Stimulated activated CD4-positive, alpha-beta T cell treated with anti-CD3 and anti-CD28 coated beads, Interleukin-15, amount 100 ng/mL, for 1 hour (primary cell): Measurements from ENCODE around the gene DHX30.

ENCODE experiments used
- DNase-seq, 2 donors: peaks; one replicate each; pipeline ENCODE4 v3.0.0-alpha.2; 2020; ENCODE audit warnings: low read depth in 1 of 2, low spot score in 1 of 2

DHX30 gene

DNA sequence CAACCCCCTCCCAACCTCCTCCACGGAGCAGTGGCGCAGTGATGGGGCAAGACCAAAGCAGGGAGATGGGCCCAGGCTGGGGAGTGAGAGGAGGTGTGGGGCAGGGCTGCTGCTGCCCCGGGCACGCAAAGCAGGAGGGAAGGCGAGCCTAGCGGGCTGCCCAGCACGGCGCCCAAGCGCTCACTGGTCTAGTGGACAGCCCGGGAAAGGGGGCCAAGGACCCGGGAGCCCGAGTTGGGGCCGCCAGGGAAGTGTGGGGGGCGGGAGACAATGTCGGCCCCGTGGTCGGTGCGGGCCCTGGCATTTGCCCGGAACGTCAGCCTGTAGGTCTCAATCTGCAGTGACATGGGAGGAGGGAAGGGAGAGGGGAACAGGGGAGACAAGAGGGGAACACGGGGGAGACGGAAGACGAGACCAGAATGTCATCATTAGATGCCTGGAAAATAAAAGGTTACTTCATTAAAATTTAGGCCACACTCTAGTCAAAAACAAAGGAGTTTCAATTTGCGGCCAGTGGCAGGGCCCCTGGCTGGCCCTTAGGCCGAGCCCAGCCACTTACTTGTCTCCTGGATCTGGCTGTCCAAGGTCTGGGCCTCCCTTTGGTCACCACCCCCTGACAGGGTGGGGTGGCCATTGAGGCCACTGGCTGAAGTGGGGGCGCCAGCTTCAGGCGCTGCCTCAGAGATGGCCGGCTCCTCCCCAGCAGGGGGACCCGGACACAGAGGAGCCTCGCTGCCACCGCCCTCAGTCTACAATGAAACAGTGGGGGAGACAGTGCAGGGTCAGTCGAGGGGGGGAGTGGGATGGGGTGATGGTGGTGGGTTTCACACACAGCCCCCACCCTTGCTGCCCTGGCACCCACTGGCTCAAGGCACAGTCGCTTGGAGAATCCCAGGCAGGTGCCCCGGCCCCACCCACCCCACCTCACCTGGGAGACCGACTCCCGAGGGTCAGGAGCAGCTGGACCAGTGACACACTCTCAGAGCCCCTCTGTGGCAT is 50.0 kb downstream of the DHX30 start:
- no peak for DNase-seq

DNA sequence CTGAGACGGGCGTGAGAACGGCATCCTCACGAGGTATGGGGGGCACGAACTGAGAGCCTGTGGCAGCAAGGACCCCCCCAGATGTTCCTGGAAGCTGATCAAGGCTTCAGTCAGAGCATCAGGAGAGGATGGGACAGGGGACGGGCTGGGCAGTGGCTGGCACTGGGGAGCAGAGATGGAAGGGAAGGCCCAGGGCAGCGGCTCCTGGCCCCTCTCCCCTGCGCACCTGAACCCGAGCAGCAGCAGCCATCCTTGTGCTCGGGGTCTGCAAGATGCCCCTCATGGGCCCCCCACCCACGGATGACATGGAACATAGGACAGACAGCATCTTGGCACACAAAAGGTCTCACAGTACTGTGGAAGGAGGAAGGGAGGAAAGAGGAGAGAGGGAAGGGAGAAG is 51.3 kb downstream of the DHX30 start:
- no peak for DNase-seq

GRCh38 chr3:47854720-47855455 is 52.0 kb downstream of the DHX30 start:
- DNase-seq, result no peak

GRCh38 chr3:47855461-47856383 is 52.8 kb downstream of the DHX30 start:
- no peak for DNase-seq

- no peak for DNase-seq
Measured at GRCh38 chr3:47856669-47857068, 53.7 kb downstream of the DHX30 start.

DNA sequence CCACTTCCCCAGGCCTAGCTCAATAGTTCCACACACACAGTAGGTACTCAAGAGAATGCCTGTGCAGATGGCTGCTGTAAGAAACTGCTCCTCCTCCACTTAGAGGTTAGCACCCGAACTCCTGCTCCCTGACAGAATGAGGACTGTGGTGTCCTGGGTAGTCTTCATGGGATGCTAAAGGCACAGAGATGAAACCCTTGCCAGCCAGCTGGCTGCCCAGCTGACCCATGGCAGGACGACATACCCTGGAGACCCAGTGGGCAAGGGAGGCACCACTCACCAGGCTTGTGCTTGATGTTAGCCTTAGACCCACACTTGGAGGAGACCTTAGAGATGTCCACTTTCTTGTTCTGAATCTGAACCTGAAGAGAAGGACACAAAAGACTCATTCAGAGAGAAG is 54.2 kb downstream of the DHX30 start:
- DNase-seq, result no peak

- no peak for DNase-seq
Measured at GRCh38 chr3:47859956-47860605, 57.1 kb downstream of the DHX30 start.

DNA sequence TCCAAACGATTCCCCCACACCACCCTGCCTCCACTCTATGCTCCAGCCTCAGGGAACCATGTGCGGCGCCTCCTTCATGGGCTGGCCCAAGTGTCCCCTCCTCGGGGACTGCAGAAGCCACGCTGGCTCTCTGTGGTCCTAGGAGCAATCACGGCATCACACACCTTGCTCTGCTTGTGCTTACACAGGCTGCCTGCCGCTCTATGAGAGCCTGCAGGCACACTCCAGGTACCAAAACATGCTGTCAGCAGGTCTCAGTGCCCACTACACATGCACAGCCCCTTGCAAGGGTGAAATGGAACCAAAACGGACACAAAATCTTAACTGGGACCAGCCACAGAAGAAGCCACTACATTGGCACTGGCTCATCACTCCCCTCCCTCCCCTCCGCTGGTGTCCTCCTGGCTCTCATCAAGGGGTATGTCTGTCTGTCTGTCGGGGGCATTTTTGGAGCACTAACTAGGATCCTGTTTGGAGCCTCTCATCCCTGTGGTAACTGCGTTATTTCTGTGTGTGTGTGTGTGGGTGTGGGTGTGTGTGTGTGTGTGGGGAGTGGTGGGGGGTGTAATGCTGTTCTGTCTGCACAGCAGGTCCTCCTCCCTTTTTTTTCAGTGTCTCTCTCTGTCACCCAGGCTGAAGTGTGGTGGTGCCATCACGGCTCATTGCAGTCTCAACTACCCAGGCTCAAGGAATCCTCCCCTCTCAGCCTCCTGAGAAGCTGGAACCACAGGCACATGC is 60.6 kb downstream of the DHX30 start:
- no peak for DNase-seq

GRCh38 chr3:47865192-47865591 is 62.3 kb downstream of the DHX30 start:
- no peak for DNase-seq

DNA sequence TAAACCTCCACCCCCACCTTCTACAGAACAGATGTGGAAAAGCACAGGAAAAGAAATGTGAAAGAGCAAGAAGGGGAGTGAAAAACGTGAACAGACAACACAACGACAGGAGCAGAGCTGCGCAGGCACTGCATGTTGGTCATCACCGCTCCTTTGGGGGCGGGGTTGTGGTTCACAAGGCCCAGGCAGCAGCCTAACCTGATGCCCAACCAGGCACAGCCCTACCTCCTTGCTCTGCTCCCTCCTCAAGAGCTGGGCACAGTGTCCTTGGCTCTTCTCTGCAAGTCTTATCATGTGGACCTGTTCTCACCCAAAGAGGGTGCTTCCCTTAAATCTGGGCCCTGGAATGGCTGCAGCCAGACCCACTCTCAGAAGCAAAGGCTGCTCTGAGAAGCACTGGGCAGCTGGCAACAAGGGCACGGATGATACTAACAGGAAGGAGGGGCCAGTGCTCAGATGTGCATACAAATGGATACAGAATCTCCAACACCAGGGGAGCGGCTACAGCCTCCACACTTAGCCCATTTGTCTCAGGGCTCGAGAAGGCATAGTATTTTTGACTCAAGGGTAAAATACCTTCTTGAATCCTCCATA is 64.6 kb downstream of the DHX30 start:
- no peak for DNase-seq

- DNase-seq, result no peak
Measured at GRCh38 chr3:47868306-47868705, 65.4 kb downstream of the DHX30 start.

GRCh38 chr3:47870156-47870555 is 67.2 kb downstream of the DHX30 start:
- DNase-seq, result no peak

DNA sequence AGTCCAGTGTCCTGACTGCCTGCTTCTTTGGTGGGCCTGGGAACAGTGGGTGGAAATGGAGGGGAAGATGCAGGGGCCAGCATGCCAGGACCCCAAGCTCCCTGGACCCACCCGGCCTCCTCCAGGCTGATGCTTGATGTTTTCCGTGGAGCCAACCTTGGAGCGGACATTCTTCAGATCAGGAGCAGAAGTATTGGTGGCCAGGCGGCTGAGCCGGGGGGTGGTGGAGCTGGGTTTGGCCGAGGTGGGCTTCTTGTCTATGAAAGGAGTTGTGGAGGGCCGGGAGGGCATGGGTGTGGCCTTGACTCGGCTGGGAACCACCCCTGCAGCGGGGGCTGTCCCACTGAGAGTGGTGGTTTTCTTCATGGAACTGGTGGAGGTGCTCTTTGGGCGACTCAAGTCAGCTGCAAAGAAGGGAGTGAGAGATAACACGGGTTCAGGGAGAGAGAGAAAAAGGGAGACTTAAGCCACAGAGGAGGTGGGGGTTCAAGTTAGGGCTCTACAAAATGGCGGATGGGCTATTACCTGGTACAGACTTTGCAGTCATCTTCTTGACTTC is 67.8 kb downstream of the DHX30 start:
- no peak for DNase-seq

GRCh38 chr3:47871389-47871788 is 68.5 kb downstream of the DHX30 start:
- no peak for DNase-seq

DNA sequence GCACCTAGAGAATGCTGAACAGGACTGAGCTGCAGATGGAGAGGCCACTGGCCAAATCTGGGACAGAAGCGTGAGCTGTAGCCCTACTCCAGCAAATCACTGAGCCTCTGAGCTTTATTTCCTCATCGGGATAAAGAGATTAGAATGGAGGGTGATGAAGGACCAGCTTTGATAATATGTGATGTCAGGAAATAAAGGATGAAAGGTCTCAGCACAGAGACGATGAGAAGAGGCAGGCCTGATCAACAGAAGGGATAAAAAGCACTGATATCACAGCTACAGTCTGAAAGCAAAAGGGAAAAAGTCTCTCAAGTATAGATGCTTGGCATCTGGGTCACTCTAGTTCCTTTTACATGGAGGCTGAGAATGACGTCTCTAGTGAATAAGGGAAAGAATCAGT is 70.0 kb downstream of the DHX30 start:
- no peak for DNase-seq

- no peak for DNase-seq
Measured at GRCh38 chr3:47874438-47874837, 71.5 kb downstream of the DHX30 start.

DNA sequence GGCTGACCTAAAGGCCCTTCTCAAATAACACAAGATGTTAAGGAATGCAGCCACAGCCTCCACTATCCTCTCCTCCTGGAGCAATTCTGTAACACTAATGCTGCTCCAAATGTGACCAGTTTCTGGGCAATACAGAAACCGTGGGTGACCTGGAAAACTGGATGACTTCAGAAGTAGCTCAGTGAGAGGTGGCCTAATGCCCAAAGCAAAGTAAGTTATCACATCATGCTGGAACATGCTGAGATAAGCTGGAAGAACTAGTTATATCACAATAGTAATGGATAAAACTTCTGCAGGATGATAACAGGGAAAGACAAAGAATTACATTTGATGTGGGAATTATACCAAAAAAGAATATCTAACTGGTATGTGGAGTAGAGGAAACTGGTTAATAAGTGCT is 72.0 kb downstream of the DHX30 start:
- DNase-seq, result no peak

DNA sequence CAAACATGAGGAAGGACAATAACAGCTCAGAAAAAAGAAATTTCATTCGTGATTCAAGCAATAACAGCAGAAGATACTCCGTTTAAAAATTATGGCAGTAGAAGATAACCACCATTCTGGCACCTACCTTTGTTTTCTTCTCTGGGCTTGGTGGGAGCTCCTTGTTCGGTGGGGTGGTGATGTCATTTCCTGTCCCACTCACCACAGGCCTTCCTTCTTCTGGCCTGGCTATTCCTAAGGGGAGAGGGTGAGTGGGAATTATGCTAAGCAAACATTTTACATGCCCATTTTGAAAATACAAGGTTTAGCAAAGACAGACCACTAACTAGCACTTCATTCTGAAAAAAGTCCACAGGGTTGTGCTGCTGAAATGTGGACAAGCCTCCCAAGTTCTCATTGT is 74.4 kb downstream of the DHX30 start:
- no peak for DNase-seq

DNA sequence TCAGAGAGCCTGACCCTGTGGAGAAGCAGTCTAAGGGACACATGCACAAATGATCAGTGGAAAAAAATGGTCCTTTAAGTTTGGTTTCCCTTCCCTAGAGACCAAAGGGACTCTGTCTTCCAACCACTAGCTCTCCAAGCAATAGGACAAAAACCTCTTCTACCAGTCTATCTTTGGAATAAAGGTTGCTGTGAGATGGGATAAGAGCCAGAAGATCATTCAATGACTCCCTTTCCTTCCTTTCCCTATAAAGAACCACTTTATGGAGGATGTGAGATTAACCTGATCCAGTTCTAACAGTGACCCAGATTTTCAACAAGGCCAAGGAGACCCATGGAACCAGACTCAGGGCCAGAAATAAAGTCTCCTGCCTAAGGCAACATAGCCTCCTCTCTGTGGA is 74.8 kb downstream of the DHX30 start:
- DNase-seq, result no peak
